Tibial artery (tissue), 4 donors: ENCODE data around the gene ANKIB1.

Source experiments
- DNase-seq, 2 donors: peaks; one replicate each; pipeline ENCODE4 v3.0.0-alpha.2; 2019
- H3K27ac ChIP-seq, 2 donors: fragments of 200-600 bp; sonication (generic) in 1 of 2; 1 replicate in 1 of 2; 2 replicates in 1 of 2; pipeline ENCODE4 v1.5.1; 2018 to 2019; ENCODE audit warnings: mild to moderate bottlenecking in 1 of 2
- H3K27me3 ChIP-seq, 2 donors: fragments of 200-600 bp; sonication (generic) in 1 of 2; one replicate each; pipeline versions ENCODE4 v1.5.1 to v1.6.0; 2016 to 2019
- H3K36me3 ChIP-seq, 3 donors: fragments of 200-600 bp; sonication (generic) in 2 of 3; one replicate each; pipeline ENCODE4 v1.5.1; 2016 to 2019; ENCODE audit warnings: mild to moderate bottlenecking in 2 of 3
- H3K4me1 ChIP-seq, 4 donors: fragments of 200-600 bp; sonication (generic) in 2 of 4; 1 replicate in 3 of 4; 2 replicates in 1 of 4; pipeline ENCODE4 v1.5.1; 2016 to 2019
- H3K4me3 ChIP-seq, 2 donors: fragments of 200-600 bp; sonication (generic) in 1 of 2; 1 replicate in 1 of 2; 2 replicates in 1 of 2; pipeline ENCODE4 v1.5.1; 2018 to 2019; ENCODE audit warnings: mild to moderate bottlenecking in 2 of 2
- H3K9me3 ChIP-seq, 3 donors: fragments of 200-600 bp; sonication (generic) in 1 of 3; one replicate each; pipeline ENCODE4 v1.5.1; 2016 to 2019
- intact Hi-C: fragments of 100-400 bp; cut with DNase I; formaldehyde crosslinking; loops from one replicate; pipeline ENCODE4 v1.15.0; 2023; ENCODE audit warnings: low total_unique reads
- TF ChIP-seq, protein P1 (sequence below), 2 experiments: fragments of 200-600 bp in 1 of 2; fragments of 450-650 bp in 1 of 2; IDR thresholded peaks; one replicate each; pipeline ENCODE4 v1.5.1; 2017 to 2019; ENCODE audit warnings: antibody characterized with exemption in 2 of 2, mild to moderate bottlenecking in 1 of 2, moderate library complexity in 1 of 2

The ANKIB1 gene

DNA sequence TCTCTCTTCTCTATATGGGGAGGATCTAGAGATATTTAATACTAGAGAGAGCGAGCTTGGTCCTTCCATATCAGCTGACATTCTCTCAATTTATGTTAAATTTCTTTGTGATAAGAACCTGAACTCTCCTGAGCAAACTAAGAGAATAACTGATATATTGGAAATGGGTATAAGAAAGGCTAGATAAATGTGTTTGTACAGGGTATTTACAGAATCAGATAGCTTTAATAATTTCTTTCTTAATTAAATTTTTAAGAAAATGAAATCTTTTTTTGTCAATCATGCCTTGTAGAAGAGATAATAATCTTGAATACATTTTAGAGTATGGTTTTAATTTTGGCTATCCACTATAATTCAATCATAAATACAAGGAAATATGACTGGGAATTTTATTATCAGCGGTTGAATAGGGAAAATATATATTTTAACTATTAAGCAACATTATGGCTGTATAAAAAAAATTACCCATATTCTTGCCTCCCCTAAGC is 58.7 kb downstream of the ANKIB1 start:
- H3K4me1 ChIP-seq, result no peaks in the 10 kb centered on the region
- H3K9me3 ChIP-seq, result no peaks in the 10 kb centered on the region
- H3K27me3 ChIP-seq, result no peaks in the 10 kb centered on the region
- TF ChIP-seq, protein P1, sequence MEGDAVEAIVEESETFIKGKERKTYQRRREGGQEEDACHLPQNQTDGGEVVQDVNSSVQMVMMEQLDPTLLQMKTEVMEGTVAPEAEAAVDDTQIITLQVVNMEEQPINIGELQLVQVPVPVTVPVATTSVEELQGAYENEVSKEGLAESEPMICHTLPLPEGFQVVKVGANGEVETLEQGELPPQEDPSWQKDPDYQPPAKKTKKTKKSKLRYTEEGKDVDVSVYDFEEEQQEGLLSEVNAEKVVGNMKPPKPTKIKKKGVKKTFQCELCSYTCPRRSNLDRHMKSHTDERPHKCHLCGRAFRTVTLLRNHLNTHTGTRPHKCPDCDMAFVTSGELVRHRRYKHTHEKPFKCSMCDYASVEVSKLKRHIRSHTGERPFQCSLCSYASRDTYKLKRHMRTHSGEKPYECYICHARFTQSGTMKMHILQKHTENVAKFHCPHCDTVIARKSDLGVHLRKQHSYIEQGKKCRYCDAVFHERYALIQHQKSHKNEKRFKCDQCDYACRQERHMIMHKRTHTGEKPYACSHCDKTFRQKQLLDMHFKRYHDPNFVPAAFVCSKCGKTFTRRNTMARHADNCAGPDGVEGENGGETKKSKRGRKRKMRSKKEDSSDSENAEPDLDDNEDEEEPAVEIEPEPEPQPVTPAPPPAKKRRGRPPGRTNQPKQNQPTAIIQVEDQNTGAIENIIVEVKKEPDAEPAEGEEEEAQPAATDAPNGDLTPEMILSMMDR (IDR thresholded peaks at IDR 0.05), result no peak
- intact Hi-C loops, result no loop called here
- DNase-seq, result no peak
- H3K4me3 ChIP-seq, result no peak overlapping the region
- H3K36me3 ChIP-seq, result peaks cover 0 to 5% (median 4%) of the 10 kb centered on the region in 3 donors
- H3K27ac ChIP-seq, result no peak overlapping the region

DNA sequence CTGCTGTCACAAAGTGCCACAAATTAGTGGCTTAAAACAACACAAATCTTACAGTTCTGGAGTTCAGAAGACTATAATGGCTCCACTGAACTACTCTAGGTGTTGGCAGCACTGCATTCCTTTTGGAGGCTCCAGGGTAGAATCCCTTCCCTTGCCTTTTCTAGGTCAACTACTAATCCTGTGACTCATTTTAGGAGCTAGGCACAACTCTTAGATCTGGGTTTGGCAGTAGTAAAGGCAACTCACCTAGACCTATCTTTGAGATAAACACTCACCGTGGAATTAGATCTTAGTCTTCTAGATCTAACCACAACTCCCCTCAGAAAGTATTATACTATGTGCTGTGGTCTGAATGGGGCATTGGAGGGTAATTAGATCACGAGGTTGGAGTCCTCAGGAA is 60.4 kb downstream of the ANKIB1 start:
- DNase-seq, result no peak
- no peak overlapping the region for H3K4me3 ChIP-seq
- TF ChIP-seq, protein P1 (IDR thresholded peaks at IDR 0.05), result no peak
- H3K27ac ChIP-seq, result no peak overlapping the region
- no peaks in the 10 kb centered on the region for H3K9me3 ChIP-seq
- H3K4me1 ChIP-seq, result no peaks in the 10 kb centered on the region
- peaks cover 0 to 4% (median 0%) of the 10 kb centered on the region in 3 donors for H3K36me3 ChIP-seq
- H3K27me3 ChIP-seq, result no peaks in the 10 kb centered on the region
- intact Hi-C loops, result no loop called here

GRCh38 chr7:92313055-92313454 is 67.3 kb downstream of the ANKIB1 start:
- intact Hi-C loops, result no loop called here
- H3K36me3 ChIP-seq, result peaks cover 0 to 2% (median 0%) of the 10 kb centered on the region in 3 donors
- H3K27ac ChIP-seq, result no peak overlapping the region
- no peak for DNase-seq
- no peaks in the 10 kb centered on the region for H3K27me3 ChIP-seq
- H3K9me3 ChIP-seq, result no peaks in the 10 kb centered on the region
- H3K4me3 ChIP-seq, result no peak overlapping the region
- TF ChIP-seq, protein P1 (IDR thresholded peaks at IDR 0.05), result no peak
- no peaks in the 10 kb centered on the region for H3K4me1 ChIP-seq

- no peak for DNase-seq
- no peaks in the 10 kb centered on the region for H3K4me1 ChIP-seq
- no peaks in the 10 kb centered on the region for H3K27me3 ChIP-seq
Measured at GRCh38 chr7:92319243-92319642, 73.5 kb downstream of the ANKIB1 start.

GRCh38 chr7:92325173-92325572 is 79.4 kb downstream of the ANKIB1 start:
- intact Hi-C loops, result no loop called here
- no peak for DNase-seq
- Histone ChIP-seq H3K27me3 (no peaks in the 10 kb centered on the region), H3K4me3 (no peak overlapping the region), H3K36me3 (peaks cover 1 to 6% (median 2%) of the 10 kb centered on the region in 3 donors), H3K4me1 (no peaks in the 10 kb centered on the region), H3K9me3 (no peaks in the 10 kb centered on the region), H3K27ac (no peak overlapping the region)
- TF ChIP-seq, protein P1 (IDR thresholded peaks at IDR 0.05), result no peak

More at GRCh38 chr7:92319243-92319642, 73.5 kb downstream of the ANKIB1 start:
- no peak overlapping the region for H3K4me3 ChIP-seq
- H3K36me3 ChIP-seq, result peaks cover 0 to 11% (median 10%) of the 10 kb centered on the region in 3 donors
- intact Hi-C loops, result no loop called here
- no peaks in the 10 kb centered on the region for H3K9me3 ChIP-seq
- no peak overlapping the region for H3K27ac ChIP-seq
- TF ChIP-seq, protein P1 (IDR thresholded peaks at IDR 0.05), result no peak

DNA sequence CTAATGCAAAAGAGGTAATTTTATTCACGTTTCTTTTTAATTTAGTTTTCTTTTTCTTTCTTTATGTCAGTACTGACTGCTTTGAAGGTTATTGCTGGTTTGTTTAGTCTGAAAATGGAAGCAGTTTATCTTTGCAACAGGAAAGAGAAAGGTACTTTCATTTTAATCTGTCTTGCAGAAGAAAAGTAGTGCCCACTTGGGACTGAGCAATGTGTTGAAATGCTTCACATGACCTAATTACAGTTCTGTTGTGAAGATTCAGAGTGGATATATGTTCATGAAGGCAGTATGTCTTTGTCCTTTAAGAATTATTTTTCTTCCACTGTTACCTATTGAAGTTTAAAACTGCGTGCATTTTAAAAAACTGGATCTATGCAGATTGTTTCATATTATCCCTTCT is 80.1 kb downstream of the ANKIB1 start:
- TF ChIP-seq, protein P1 (IDR thresholded peaks at IDR 0.05), result no peak
- H3K36me3 ChIP-seq, result peaks cover 0 to 6% (median 0%) of the 10 kb centered on the region in 3 donors
- H3K9me3 ChIP-seq, result no peaks in the 10 kb centered on the region
- H3K4me3 ChIP-seq, result no peak overlapping the region
- no peak for DNase-seq
- no peaks in the 10 kb centered on the region for H3K27me3 ChIP-seq
- intact Hi-C loops, result no loop called here
- H3K4me1 ChIP-seq, result no peaks in the 10 kb centered on the region
- H3K27ac ChIP-seq, result no peak overlapping the region
